ENCODE measurements around the gene SYT1. TPM values are rescaled to one million over a fixed set of nuclear protein-coding genes. Genes with fewer than 3 reads are reported as not detected.

The SYT1 gene
- total and polyA plus RNA-seq, 2 of the 8 experiments (the other 6 are each of a cell fraction or from before 2014, with no cell fraction given), result 11.0 to 34.6 TPM

DNA sequence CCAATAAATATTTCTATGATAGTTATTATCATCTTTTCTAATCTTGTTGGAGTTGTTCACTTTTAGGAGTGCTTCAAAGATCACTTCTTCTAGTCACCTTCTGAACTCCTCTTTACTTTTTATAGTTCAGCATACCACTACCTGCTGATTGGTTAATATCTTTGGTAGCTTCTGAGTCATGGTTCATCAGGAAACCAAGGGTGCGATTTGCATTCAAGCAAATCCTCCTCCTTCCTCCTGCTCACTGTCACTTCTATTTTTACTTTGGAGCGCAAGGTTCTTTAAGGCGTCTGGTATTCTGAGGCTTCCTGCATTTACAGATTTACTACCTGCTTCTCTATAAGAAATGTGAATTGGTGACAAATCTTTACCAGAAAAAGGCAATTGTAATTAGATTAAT is 24.0 kb downstream of the SYT1 start:
- H3K4me1 ChIP-seq (replicated peaks in 1 of 4; ENCODE audit: control insufficient read depth in 3 of 4, insufficient read depth in 4 of 4, low read length in 3 of 4), result peaks cover 0 to 3% (median 1%) of the 10 kb centered on the region in 4 experiments; a peak in 2 of 7 replicates
- H3K23ac ChIP-seq (ENCODE audit: insufficient read length), result no peak overlapping the region
- FAIRE-seq (peak; percentile 48), DNase-seq (ENCODE audit: low read depth in 1 of 2, low spot score in 2 of 2) (no peak)
- H3K4ac ChIP-seq (replicated peaks; ENCODE audit: insufficient read length, low read depth, low read length), result no peak overlapping the region
- TF ChIP-seq SRF (IDR thresholded peaks at IDR 0.05; ENCODE audit: low read depth, low read length) (no peak), SP4 (IDR thresholded peaks at IDR 0.05; ENCODE audit: low read length) (no peak), GTF2F1 (IDR thresholded peaks at IDR 0.05; ENCODE audit: borderline replicate concordance, low read depth, low read length) (no peak), YY1 (IDR thresholded peaks at IDR 0.05; ENCODE audit: low read depth, low read length) (no peak), JUN (IDR thresholded peaks at IDR 0.05; ENCODE audit: low read depth, low read length) (no peak), TCF12 (IDR thresholded peaks at IDR 0.05; ENCODE audit: low read depth, low read length) (no peak), CHD1 (IDR thresholded peaks at IDR 0.05; ENCODE audit: low read depth, low read length) (no peak), SP2 (IDR thresholded peaks at IDR 0.05; ENCODE audit: low read length) (no peak)
- TF ChIP-seq, protein P1, sequence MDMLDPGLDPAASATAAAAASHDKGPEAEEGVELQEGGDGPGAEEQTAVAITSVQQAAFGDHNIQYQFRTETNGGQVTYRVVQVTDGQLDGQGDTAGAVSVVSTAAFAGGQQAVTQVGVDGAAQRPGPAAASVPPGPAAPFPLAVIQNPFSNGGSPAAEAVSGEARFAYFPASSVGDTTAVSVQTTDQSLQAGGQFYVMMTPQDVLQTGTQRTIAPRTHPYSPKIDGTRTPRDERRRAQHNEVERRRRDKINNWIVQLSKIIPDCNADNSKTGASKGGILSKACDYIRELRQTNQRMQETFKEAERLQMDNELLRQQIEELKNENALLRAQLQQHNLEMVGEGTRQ (IDR thresholded peaks at IDR 0.05; ENCODE audit: low read length), result no peak
- H2AFZ ChIP-seq (ENCODE audit: low read length), result no peak overlapping the region
- no peaks in the 10 kb centered on the region for H3K9me3 ChIP-seq (ENCODE audit: insufficient read depth in 2 of 2, low read depth in 1 of 2, low read length in 1 of 2)
- H2BK15ac ChIP-seq (ENCODE audit: low read length), result no peak overlapping the region
- no peak overlapping the region for H3K56ac ChIP-seq (replicated peaks; ENCODE audit: insufficient read length, low read depth, low read length)
- H2BK5ac ChIP-seq (ENCODE audit: low read depth, low read length), result no peak overlapping the region
- no peak overlapping the region for H2BK20ac ChIP-seq (ENCODE audit: low read length)
- H4K5ac ChIP-seq (ENCODE audit: insufficient read length, low read depth, low read length), result no peak overlapping the region
- no peak overlapping the region for H3K4me2 ChIP-seq (ENCODE audit: insufficient read depth in 1 of 2, low read depth in 2 of 2, low read length in 2 of 2)
- H3K14ac ChIP-seq (ENCODE audit: insufficient read length), result no peak overlapping the region
- H3K36me3 ChIP-seq (ENCODE audit: control insufficient read depth in 2 of 4, insufficient read depth in 4 of 4, low read length in 3 of 4), result no peaks in the 10 kb centered on the region
- no peaks in the 10 kb centered on the region for H3K23me2 ChIP-seq (ENCODE audit: low read depth, low read length)
- H3K27me3 ChIP-seq (replicated peaks in 1 of 4; ENCODE audit: control insufficient read depth in 3 of 4, extremely low read depth in 1 of 4, insufficient read depth in 3 of 4, low read length in 3 of 4), result no peaks in the 10 kb centered on the region
- no peak overlapping the region for H3K18ac ChIP-seq (ENCODE audit: extremely low read depth, low read length)
- 66% methylated on average over 3 of the region's 3 CpGs; no CpG with 5 or more reads in 1 of the 2 experiments for WGBS, 2 experiments (ENCODE audit: extremely low coverage in 1 of 2, insufficient coverage in 1 of 2, insufficient read length in 1 of 2, insufficient replicate concordance in 2 of 2, low coverage in 1 of 2, low lambda C conversion rate in 2 of 2, missing lambda C conversion rate in 1 of 2)
- no peaks in the 10 kb centered on the region for H4K20me1 ChIP-seq (replicated peaks in 1 of 2; ENCODE audit: control insufficient read depth in 1 of 2, insufficient read depth in 2 of 2, low read length in 2 of 2)
- no peak overlapping the region for H3K27ac ChIP-seq (ENCODE audit: low read depth, low read length)
- no peaks in the 10 kb centered on the region for H3K79me1 ChIP-seq (ENCODE audit: low read depth, low read length)
- ChIA-PET CTCF (ENCODE audit: partially characterized antibody) (interaction anchor here (1.0 kb wide), 1 partner anchor 25 kb away, joined by 3 read pairs; no protein-coding TSS in a partner anchor), POLR2A (ENCODE audit: partially characterized antibody) (interaction anchor here (0.7 to 1.7 kb wide), 3 partner anchors 9 to 29 kb away, joined by 3 to 4 read pairs (median 4); partner anchors contain the start of gene SYT1)
- H2AK5ac ChIP-seq (ENCODE audit: low read depth, low read length), result no peak overlapping the region
- no peak overlapping the region for H2BK120ac ChIP-seq (replicated peaks; ENCODE audit: low read depth, low read length)
- peaks cover 0 to 51% of the 10 kb centered on the region in 2 experiments; a peak in 2 of 4 replicates for H3K79me2 ChIP-seq (ENCODE audit: control insufficient read depth in 1 of 2, insufficient read depth in 2 of 2, low read length in 2 of 2)
- H3K4me3 ChIP-seq (ENCODE audit: extremely low read depth in 1 of 4, insufficient read depth in 2 of 4, low read depth in 3 of 4, low read length in 4 of 4), result no peak overlapping the region
- no peak overlapping the region for H2BK12ac ChIP-seq (ENCODE audit: low read depth, low read length)
- no peak overlapping the region for H3K9ac ChIP-seq (replicated peaks in 1 of 4; ENCODE audit: extremely low read depth in 1 of 4, low read depth in 3 of 4, low read length in 3 of 4)
- no peak overlapping the region for H4K91ac ChIP-seq (replicated peaks; ENCODE audit: insufficient read length, low read length)
- H4K8ac ChIP-seq (ENCODE audit: extremely low read depth, insufficient read depth, low read length), result no peak overlapping the region

Data from H1 (cell line).